PFSK-1 (cell line): Measurements from ENCODE around the gene NOX3.

Experiments
- FOXP2 ChIP-seq: optimal IDR thresholded peaks from 2 replicates; pipeline ENCODE3; 2011; ENCODE audit warnings: borderline replicate concordance, control low read depth, inconsistent platforms; ENCODE audit not compliant: insufficient read depth; ENCODE audit errors: extremely low read length, extremely low read depth
- POLR2AphosphoS5 ChIP-seq: IDR thresholded peaks from 2 replicates; pipeline ENCODE4 v1.6.1; 2012; ENCODE audit warnings: low read depth, mild to moderate bottlenecking, control low read depth, low read length, moderate library complexity
- REST ChIP-seq, 2 experiments: IDR thresholded peaks; 2 replicates each; pipeline versions ENCODE4 v1.6.1 to v1.8.0; 2011 to 2012; ENCODE audit warnings: low read depth in 2 of 2, low read length in 2 of 2, control low read depth in 1 of 2, inconsistent platforms in 1 of 2, mild to moderate bottlenecking in 1 of 2, moderate library complexity in 1 of 2; ENCODE audit not compliant: insufficient read depth in 1 of 2
- SIN3A ChIP-seq: IDR thresholded peaks from 2 replicates; pipeline ENCODE4 v1.6.1; 2012; ENCODE audit warnings: mild to moderate bottlenecking, low read length, moderate library complexity, borderline replicate concordance; ENCODE audit not compliant: insufficient read depth
- TAF1 ChIP-seq: IDR thresholded peaks from 2 replicates; pipeline ENCODE4 v1.6.1; 2012; ENCODE audit warnings: low read length, control low read depth, borderline replicate concordance; ENCODE audit not compliant: insufficient read depth

The NOX3 gene

GRCh38 chr6:155372256-155372655 lies 83.4 kb downstream of the NOX3 start:
- TF ChIP-seq REST (IDR thresholded peaks at IDR 0.05; ENCODE audit: insufficient read depth in 1 of 2, low read depth in 2 of 2, low read length in 2 of 2): no peak
- TF ChIP-seq TAF1: no peak
- TF ChIP-seq FOXP2: no peak
- no peak for TF ChIP-seq SIN3A
- TF ChIP-seq POLR2AphosphoS5: no peak

DNA sequence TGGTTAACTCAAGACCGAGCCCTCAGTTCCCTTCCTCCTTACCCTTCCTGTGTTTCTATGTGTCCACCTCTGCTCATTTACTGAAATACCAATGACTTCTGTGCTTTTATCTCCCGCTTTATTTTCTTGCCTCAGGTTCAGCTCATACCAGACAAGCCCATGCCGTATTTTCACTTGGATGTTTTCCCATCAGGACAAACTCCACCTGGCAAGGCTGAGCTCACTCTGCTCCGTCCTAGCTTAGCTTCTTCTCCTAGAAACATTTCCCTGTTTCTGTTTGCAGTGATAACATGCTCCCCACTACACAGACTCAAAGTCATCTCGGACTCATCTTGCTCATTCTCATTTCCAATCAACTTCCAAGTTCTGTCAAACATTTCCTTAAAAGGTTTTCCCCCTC lies 84.4 kb downstream of the NOX3 start:
- TF ChIP-seq SIN3A (no peak), FOXP2 (no peak), POLR2AphosphoS5 (no peak), REST (IDR thresholded peaks at IDR 0.05; ENCODE audit: insufficient read depth in 1 of 2, low read depth in 2 of 2, low read length in 2 of 2) (no peak), TAF1 (no peak)

GRCh38 chr6:155366325-155366724 lies 89.3 kb downstream of the NOX3 start:
- TF ChIP-seq FOXP2: no peak
- TF ChIP-seq REST (IDR thresholded peaks at IDR 0.05; ENCODE audit: insufficient read depth in 1 of 2, low read depth in 2 of 2, low read length in 2 of 2): no peak
- TF ChIP-seq POLR2AphosphoS5: no peak
- no peak for TF ChIP-seq SIN3A
- TF ChIP-seq TAF1: no peak

- no peak for TF ChIP-seq POLR2AphosphoS5
- no peak for TF ChIP-seq REST (IDR thresholded peaks at IDR 0.05; ENCODE audit: insufficient read depth in 1 of 2, low read depth in 2 of 2, low read length in 2 of 2)
- no peak for TF ChIP-seq SIN3A
- no peak for TF ChIP-seq FOXP2
- no peak for TF ChIP-seq TAF1
These were observed 90.7 kb downstream of the NOX3 start for GRCh38 chr6:155364844-155365437.

- TF ChIP-seq POLR2AphosphoS5 (no peak), FOXP2 (no peak), TAF1 (no peak), SIN3A (no peak), REST (IDR thresholded peaks at IDR 0.05; ENCODE audit: insufficient read depth in 1 of 2, low read depth in 2 of 2, low read length in 2 of 2) (no peak)
These were observed 101.5 kb downstream of the NOX3 start for GRCh38 chr6:155354167-155354566.
